Keratinocyte (primary cell): ENCODE data around the gene CTR9. TPM values are rescaled to one million over a fixed set of nuclear protein-coding genes. Genes with fewer than 3 reads are reported as not detected.

ENCODE experiments used
- DNase-seq: peaks from one replicate; pipeline ENCODE4 v3.0.0-alpha.2; 2011; ENCODE audit warnings: low read depth, missing footprints, low spot score
- FAIRE-seq: peaks from 2 replicates; lab custom pipeline; 2011; peaks lifted over from hg19 to GRCh38; lab: Jason Lieb, UNC
- H2AFZ ChIP-seq: 2 replicates; pipeline ENCODE4 v1.6.0; 2012; ENCODE audit warnings: low read length, control low read depth, inconsistent platforms; ENCODE audit not compliant: control insufficient read depth
- H3K27ac ChIP-seq: 2 replicates; pipeline ENCODE4 v1.5.1; 2011; ENCODE audit warnings: low read length; ENCODE audit not compliant: control insufficient read depth, insufficient read depth
- H3K27me3 ChIP-seq: 3 replicates; pipeline ENCODE4 v1.6.0; 2011; ENCODE audit warnings: low read length; ENCODE audit not compliant: control insufficient read depth, insufficient read depth; ENCODE audit errors: extremely low read depth
- H3K36me3 ChIP-seq, 2 experiments: 2 replicates in 1 of 2; 3 replicates in 1 of 2; pipeline ENCODE4 v1.5.1; 2011; ENCODE audit warnings: low read length in 2 of 2, mild to moderate bottlenecking in 1 of 2; ENCODE audit not compliant: control insufficient read depth in 2 of 2, insufficient read depth in 2 of 2; ENCODE audit errors: extremely low read depth in 1 of 2
- H3K4me1 ChIP-seq: 3 replicates; pipeline ENCODE4 v1.5.1; 2011; ENCODE audit warnings: low read length; ENCODE audit not compliant: control insufficient read depth, insufficient read depth; ENCODE audit errors: extremely low read depth
- H3K4me2 ChIP-seq: 3 replicates; pipeline ENCODE4 v1.6.0; 2011; ENCODE audit warnings: low read depth, low read length; ENCODE audit not compliant: control insufficient read depth, insufficient read depth; ENCODE audit errors: extremely low read depth
- H3K4me3 ChIP-seq, 3 experiments: fragments of 200-600 bp in 1 of 3; sonication (generic) in 1 of 3; 2 replicates in 2 of 3; 3 replicates in 1 of 3; pipeline ENCODE4 v1.5.1; 2011 to 2016; ENCODE audit warnings: low read length in 3 of 3, mild to moderate bottlenecking in 3 of 3, control low read depth in 2 of 3, inconsistent platforms in 1 of 3, low read depth in 1 of 3, mixed read lengths in 1 of 3, mixed run types in 1 of 3, moderate library complexity in 1 of 3; ENCODE audit not compliant: control insufficient read depth in 2 of 3, insufficient read depth in 2 of 3; ENCODE audit errors: extremely low read depth in 1 of 3
- H3K79me2 ChIP-seq: 2 replicates; pipeline ENCODE4 v1.6.0; 2012; ENCODE audit warnings: low read length; ENCODE audit not compliant: control insufficient read depth, insufficient read depth
- H3K9ac ChIP-seq: 3 replicates; pipeline ENCODE4 v1.6.0; 2011; ENCODE audit warnings: low read length; ENCODE audit not compliant: control insufficient read depth, insufficient read depth; ENCODE audit errors: extremely low read depth
- H3K9me1 ChIP-seq: 3 replicates; pipeline ENCODE4 v1.6.0; 2011; ENCODE audit warnings: low read length; ENCODE audit not compliant: control insufficient read depth, insufficient read depth; ENCODE audit errors: extremely low read depth
- H3K9me3 ChIP-seq: 2 replicates; pipeline ENCODE4 v1.5.1; 2012; ENCODE audit warnings: low read depth, low read length; ENCODE audit not compliant: control insufficient read depth
- H4K20me1 ChIP-seq: 3 replicates; pipeline ENCODE4 v1.6.0; 2011; ENCODE audit warnings: low read length; ENCODE audit not compliant: control insufficient read depth, insufficient read depth; ENCODE audit errors: extremely low read depth
- EZH2 ChIP-seq: IDR thresholded peaks from one replicate; pipeline ENCODE4 v1.6.1; 2012; ENCODE audit warnings: inconsistent platforms, mild to moderate bottlenecking, low read length, moderate library complexity
- dilution Hi-C: fragments of 300-500 bp; cut with MboI; formaldehyde crosslinking; loops from one replicate; pipeline ENCODE4 v1.7.0; 2020; ENCODE audit warnings: low sequenced_read_pairs; ENCODE audit not compliant: extremely low pct_ligation_motif_present
- polyA plus RNA-seq, 5 experiments: library from polyadenylated mRNA; depleted of rRNA in 3 of 5; stranded (reverse) in 3 of 5; stranded (forward) in 1 of 5; unstranded in 1 of 5; fragments of >200 nt; gene quantifications; 1 replicate in 1 of 5; 2 replicates in 3 of 5; 3 replicates in 1 of 5; pipeline versions ENCODE4 v1.2.1 to v1.2.3, GENCODE V29; 2011 to 2012; ENCODE audit warnings: missing spikeins in 2 of 5, low read depth in 1 of 5, low replicate concordance in 1 of 5
- TF ChIP-seq, protein P1 (sequence below), 3 experiments: IDR thresholded peaks in 1 of 3; conservative IDR thresholded peaks in 1 of 3; optimal IDR thresholded peaks in 1 of 3; 2 replicates in 2 of 3; 3 replicates in 1 of 3; pipeline versions ENCODE3 to v1.5.1; 2011; ENCODE audit warnings: low read length in 3 of 3, mild to moderate bottlenecking in 3 of 3, moderate library complexity in 2 of 3, control low read depth in 1 of 3, inconsistent platforms in 1 of 3; ENCODE audit not compliant: insufficient read depth in 2 of 3; ENCODE audit errors: extremely low read depth in 1 of 3

CTR9 gene
- polyA plus RNA-seq, 1 donor (not counting 4 experiments of a cell fraction or from before 2014, with no cell fraction given) = 21.8 TPM

DNA sequence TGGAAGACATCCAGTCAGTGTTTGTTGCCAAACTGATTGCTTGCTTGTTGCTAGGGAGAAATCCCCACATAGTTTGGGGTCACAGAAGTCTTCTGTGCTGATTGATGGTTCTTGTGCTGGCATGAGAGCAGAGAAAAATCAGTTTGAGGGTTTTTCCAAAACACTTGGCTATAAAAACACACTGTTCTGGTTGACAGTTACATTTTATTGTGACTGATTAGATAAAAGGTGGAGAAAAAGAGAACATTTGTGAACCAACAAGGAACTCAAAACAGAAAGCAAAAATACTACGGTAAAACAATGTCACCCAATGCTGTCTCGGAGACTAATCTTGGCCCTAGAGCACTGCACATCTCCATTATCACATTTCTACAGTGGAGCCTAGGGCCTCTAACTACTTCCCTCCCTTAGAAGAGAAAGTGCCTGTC lies 72.1 kb downstream of the CTR9 start:
- FAIRE-seq (no peak), DNase-seq (no peak)
- Histone ChIP-seq H3K27me3 (no peaks in the 10 kb centered on the region), H3K79me2 (no peaks in the 10 kb centered on the region), H3K9ac (no peak overlapping the region), H3K27ac (no peak overlapping the region), H3K36me3 (no peaks in the 10 kb centered on the region), H2AFZ (peak overlapping the region; percentile 49), H3K9me1 (no peaks in the 10 kb centered on the region), H3K4me2 (no peak overlapping the region), H3K4me3 (no peak overlapping the region), H4K20me1 (no peaks in the 10 kb centered on the region), H3K9me3 (no peaks in the 10 kb centered on the region), H3K4me1 (no peaks in the 10 kb centered on the region)
- TF ChIP-seq, protein P1, sequence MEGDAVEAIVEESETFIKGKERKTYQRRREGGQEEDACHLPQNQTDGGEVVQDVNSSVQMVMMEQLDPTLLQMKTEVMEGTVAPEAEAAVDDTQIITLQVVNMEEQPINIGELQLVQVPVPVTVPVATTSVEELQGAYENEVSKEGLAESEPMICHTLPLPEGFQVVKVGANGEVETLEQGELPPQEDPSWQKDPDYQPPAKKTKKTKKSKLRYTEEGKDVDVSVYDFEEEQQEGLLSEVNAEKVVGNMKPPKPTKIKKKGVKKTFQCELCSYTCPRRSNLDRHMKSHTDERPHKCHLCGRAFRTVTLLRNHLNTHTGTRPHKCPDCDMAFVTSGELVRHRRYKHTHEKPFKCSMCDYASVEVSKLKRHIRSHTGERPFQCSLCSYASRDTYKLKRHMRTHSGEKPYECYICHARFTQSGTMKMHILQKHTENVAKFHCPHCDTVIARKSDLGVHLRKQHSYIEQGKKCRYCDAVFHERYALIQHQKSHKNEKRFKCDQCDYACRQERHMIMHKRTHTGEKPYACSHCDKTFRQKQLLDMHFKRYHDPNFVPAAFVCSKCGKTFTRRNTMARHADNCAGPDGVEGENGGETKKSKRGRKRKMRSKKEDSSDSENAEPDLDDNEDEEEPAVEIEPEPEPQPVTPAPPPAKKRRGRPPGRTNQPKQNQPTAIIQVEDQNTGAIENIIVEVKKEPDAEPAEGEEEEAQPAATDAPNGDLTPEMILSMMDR (optimal IDR thresholded peaks at IDR 0.05 in 1 of 3, IDR thresholded peaks at IDR 0.05 in 1 of 3, conservative IDR thresholded peaks at IDR 0.05 in 1 of 3; ENCODE audit: extremely low read depth in 1 of 3, insufficient read depth in 2 of 3, low read length in 3 of 3) = no peak
- no peak for TF ChIP-seq EZH2
- dilution Hi-C loops = no loop called here

DNA sequence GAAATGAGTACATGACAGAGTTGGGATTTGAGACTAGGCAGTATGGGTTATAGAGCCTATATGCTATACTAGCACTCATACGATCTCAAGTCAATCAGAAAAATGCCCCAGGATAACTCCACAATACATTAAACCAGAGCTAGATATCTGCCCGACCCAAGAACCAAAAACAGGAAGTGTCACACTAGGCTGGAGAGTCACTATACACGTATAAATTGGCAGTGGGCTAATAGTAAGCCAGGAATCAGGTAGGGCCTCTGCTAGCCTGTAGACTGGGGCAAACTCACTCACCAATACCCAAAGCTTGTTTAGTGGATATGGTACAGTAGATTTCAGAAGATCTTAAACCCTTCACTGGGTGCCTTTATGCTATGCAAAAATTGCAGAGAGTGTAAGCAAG lies 73.8 kb downstream of the CTR9 start:
- TF ChIP-seq, protein P1 (optimal IDR thresholded peaks at IDR 0.05 in 1 of 3, IDR thresholded peaks at IDR 0.05 in 1 of 3, conservative IDR thresholded peaks at IDR 0.05 in 1 of 3; ENCODE audit: extremely low read depth in 1 of 3, insufficient read depth in 2 of 3, low read length in 3 of 3) = no peak
- no peak for TF ChIP-seq EZH2
- Histone ChIP-seq H3K27me3 (no peaks in the 10 kb centered on the region), H3K4me2 (no peak overlapping the region), H3K9me1 (no peaks in the 10 kb centered on the region), H2AFZ (no peak overlapping the region), H3K4me3 (no peak overlapping the region), H4K20me1 (no peaks in the 10 kb centered on the region), H3K79me2 (no peaks in the 10 kb centered on the region), H3K36me3 (no peaks in the 10 kb centered on the region), H3K4me1 (no peaks in the 10 kb centered on the region), H3K9ac (no peak overlapping the region), H3K27ac (no peak overlapping the region), H3K9me3 (no peaks in the 10 kb centered on the region)
- dilution Hi-C loops = no loop called here
- DNase-seq (no peak), FAIRE-seq (no peak)
